Endodermal cell (in vitro differentiated cells): ENCODE data around the gene SENP1. TPM values are rescaled to one million over a fixed set of nuclear protein-coding genes. Genes with fewer than 3 reads are reported as not detected.

Source experiments
- DNase-seq: peaks from one replicate; pipeline ENCODE4 v3.0.0-alpha.2; 2017
- H3K27ac ChIP-seq: 2 replicates; pipeline ENCODE4 v1.5.1; 2013; ENCODE audit warnings: mild to moderate bottlenecking, low read depth, low read length, moderate library complexity
- H3K27me3 ChIP-seq: 2 replicates; pipeline ENCODE4 v1.6.1; 2013; ENCODE audit warnings: mild to moderate bottlenecking, low read length, moderate library complexity; ENCODE audit not compliant: insufficient read depth, control insufficient read depth, poor library complexity, severe bottlenecking
- H3K36me3 ChIP-seq: 2 replicates; pipeline ENCODE4 v1.7.0; 2013; ENCODE audit warnings: mild to moderate bottlenecking, low read length, moderate library complexity; ENCODE audit not compliant: control insufficient read depth, insufficient read depth
- H3K4me1 ChIP-seq: one replicate; pipeline ENCODE4 v1.7.0; 2013; ENCODE audit warnings: low read length; ENCODE audit not compliant: control insufficient read depth, insufficient read depth
- H3K4me3 ChIP-seq: 2 replicates; pipeline ENCODE4 v1.5.1; 2013; ENCODE audit warnings: mild to moderate bottlenecking, low read length, moderate library complexity
- H3K9ac ChIP-seq: 2 replicates; pipeline ENCODE4 v1.6.1; 2013; ENCODE audit warnings: mild to moderate bottlenecking, low read length, moderate library complexity; ENCODE audit not compliant: poor library complexity, severe bottlenecking; ENCODE audit errors: extremely low read depth
- H3K9me3 ChIP-seq: 2 replicates; pipeline ENCODE4 v1.6.1; 2013; ENCODE audit warnings: mild to moderate bottlenecking, low read length, moderate library complexity; ENCODE audit not compliant: control insufficient read depth
- H3K27ac Mint-ChIP-seq: 2 replicates; pipeline ENCODE4 v1.8.0; 2020; ENCODE audit warnings: mixed read lengths
- H3K27me3 Mint-ChIP-seq: 2 replicates; pipeline ENCODE4 v1.8.0; 2021; ENCODE audit warnings: mild to moderate bottlenecking, mixed read lengths; ENCODE audit not compliant: insufficient read depth
- H3K36me3 Mint-ChIP-seq: 2 replicates; pipeline ENCODE4 v1.8.0; 2020; ENCODE audit warnings: low read depth, mixed read lengths
- H3K4me1 Mint-ChIP-seq: 2 replicates; pipeline ENCODE4 v1.8.0; 2020; ENCODE audit warnings: mixed read lengths
- H3K4me3 Mint-ChIP-seq: 2 replicates; pipeline ENCODE4 v1.8.0; 2020; ENCODE audit warnings: mild to moderate bottlenecking, moderate library complexity, mixed read lengths
- H3K9me3 Mint-ChIP-seq: 2 replicates; pipeline ENCODE4 v1.8.0; 2020; ENCODE audit warnings: mild to moderate bottlenecking, mixed read lengths
- CTCF ChIP-seq: fragments of 200-600 bp; sonication (generic); conservative IDR thresholded peaks from 2 replicates; pipeline ENCODE4 v1.5.0; 2021; ENCODE audit warnings: antibody characterized with exemption, mild to moderate bottlenecking
- WGBS, 2 experiments: methylation state at CpG; one replicate each; pipeline versions ENCODE4 v1.1.5 to v1.1.7; 2013; ENCODE audit warnings: missing lambda C conversion rate in 2 of 2, mixed read lengths in 1 of 2; ENCODE audit not compliant: insufficient coverage in 1 of 2, insufficient read length in 1 of 2; 5-methylcytosine and 5-hydroxymethylcytosine counted together
- total RNA-seq, 2 donors: library from RNA; stranded (reverse); fragmentation: NEBNext Ultra II Directional in 1 of 2; extraction: Animal tissue kit (Norgen Biotek cat#: 25700) in 1 of 2; gene quantifications; 2 replicates in 1 of 2; 3 replicates in 1 of 2; pipeline ENCODE4 v1.2.1, GENCODE V29; 2021

The SENP1 gene
- total RNA-seq, 2 donors from 2014 or later = 30.6 to 39.6 TPM

GRCh38 chr12:48029491-48030172, 76.2 kb downstream of the SENP1 start:
- H3K4me3 ChIP-seq = no peak overlapping the region
- no peak for TF ChIP-seq CTCF
- Mint-ChIP-seq H3K4me1 (peaks cover 15% of the 10 kb centered on the region), H3K36me3 (no peaks in the 10 kb centered on the region), H3K4me3 (no peak overlapping the region), H3K27me3 (peaks cover 99% of the 10 kb centered on the region), H3K9me3 (no peaks in the 10 kb centered on the region), H3K27ac (no peak overlapping the region)
- no peaks in the 10 kb centered on the region for H3K9me3 ChIP-seq
- no peaks in the 10 kb centered on the region for H3K36me3 ChIP-seq
- no peak overlapping the region for H3K27ac ChIP-seq
- peaks cover 11% of the 10 kb centered on the region for H3K4me1 ChIP-seq
- H3K9ac ChIP-seq = no peak overlapping the region
- DNase-seq = no peak
- 71 to 74% methylated on average over 4 to 8 of the region's 8 CpGs for WGBS, 2 experiments
- peaks cover 63% of the 10 kb centered on the region for H3K27me3 ChIP-seq

GRCh38 chr12:48028541-48029431, 77.1 kb downstream of the SENP1 start:
- Histone ChIP-seq H3K27ac (no peak overlapping the region), H3K27me3 (peaks cover 65% of the 10 kb centered on the region), H3K9me3 (no peaks in the 10 kb centered on the region), H3K9ac (no peak overlapping the region), H3K4me3 (no peak overlapping the region), H3K4me1 (peaks cover 11% of the 10 kb centered on the region), H3K36me3 (no peaks in the 10 kb centered on the region)
- no peak for TF ChIP-seq CTCF
- no peaks in the 10 kb centered on the region for H3K36me3 Mint-ChIP-seq
- 81 to 85% methylated on average over 2 to 5 of the region's 5 CpGs for WGBS, 2 experiments
- H3K9me3 Mint-ChIP-seq = no peaks in the 10 kb centered on the region
- no peak overlapping the region for H3K4me3 Mint-ChIP-seq
- DNase-seq = no peak
- H3K4me1 Mint-ChIP-seq = peaks cover 15% of the 10 kb centered on the region
- no peak overlapping the region for H3K27ac Mint-ChIP-seq
- H3K27me3 Mint-ChIP-seq = peaks cover 99% of the 10 kb centered on the region

- no peaks in the 10 kb centered on the region for H3K36me3 ChIP-seq
- DNase-seq = no peak
- H3K4me1 Mint-ChIP-seq = peaks cover 28% of the 10 kb centered on the region
These were observed 78.5 kb downstream of the SENP1 start for GRCh38 chr12:48027183-48028002.

More at GRCh38 chr12:48027183-48028002, 78.5 kb downstream of the SENP1 start:
- H3K4me3 ChIP-seq = no peak overlapping the region
- H3K4me1 ChIP-seq = peaks cover 22% of the 10 kb centered on the region
- H3K27ac ChIP-seq = peak overlapping the region; percentile 86
- H3K9ac ChIP-seq = no peak overlapping the region
- Mint-ChIP-seq H3K9me3 (no peaks in the 10 kb centered on the region), H3K36me3 (no peaks in the 10 kb centered on the region), H3K4me3 (no peak overlapping the region), H3K27ac (no peak overlapping the region), H3K27me3 (peaks cover 100% of the 10 kb centered on the region)
- TF ChIP-seq CTCF = no peak
- H3K9me3 ChIP-seq = no peaks in the 10 kb centered on the region
- peaks cover 55% of the 10 kb centered on the region for H3K27me3 ChIP-seq
- 70 to 80% methylated on average over 4 to 18 of the region's 18 CpGs for WGBS, 2 experiments
